ENCODE measurements around the gene PCDH15. TPM values are rescaled to one million over a fixed set of nuclear protein-coding genes. Genes with fewer than 3 reads are reported as not detected.

Gene PCDH15
- polyA plus RNA-seq, 1 of the 3 experiments (the other 2 are of a cell fraction) = 0.03 TPM

GRCh38 chr10:54702583-54703485 is 98.2 kb downstream of the PCDH15 start (continued):
- TF ChIP-seq IRF3 (IDR thresholded peaks at IDR 0.05; ENCODE audit: low read depth, low read length) = no peak
- no peak for TF ChIP-seq EP300 (IDR thresholded peaks at IDR 0.05; ENCODE audit: borderline replicate concordance in 1 of 2, low read depth in 1 of 2, low read length in 1 of 2)
- no peak for TF ChIP-seq PBX3 (IDR thresholded peaks at IDR 0.05)
- TF ChIP-seq USF2 (IDR thresholded peaks at IDR 0.05; ENCODE audit: borderline replicate concordance, low read depth, low read length) = no peak
- TF ChIP-seq ZBTB33 (IDR thresholded peaks at IDR 0.05; ENCODE audit: borderline replicate concordance, low read depth) = no peak

GRCh38 chr10:54691331-54691730 is 109.7 kb downstream of the PCDH15 start:
- DNase-seq = no peak
- no peaks in the 10 kb centered on the region for H3K36me3 ChIP-seq (replicated peaks in 1 of 2; ENCODE audit: control insufficient read depth in 1 of 2, insufficient read depth in 2 of 2, low read length in 1 of 2)
- H2AFZ ChIP-seq (ENCODE audit: low read depth) = no peak overlapping the region
- no peaks in the 10 kb centered on the region for H4K20me1 ChIP-seq (ENCODE audit: insufficient read depth)
- no peak overlapping the region for H3K27ac ChIP-seq (ENCODE audit: low read depth in 2 of 2, low read length in 1 of 2)
- no peaks in the 10 kb centered on the region for H3K9me2 ChIP-seq
- ChIA-PET CTCF (interaction anchor here (0.8 kb wide), 1 partner anchor 13 kb away, joined by 3 read pairs; no protein-coding TSS in a partner anchor), POLR2A (no interaction called here)
- H3K9ac ChIP-seq = no peak overlapping the region
- no peaks in the 10 kb centered on the region for H3F3A ChIP-seq (replicated peaks; ENCODE audit: insufficient read depth)
- 25% methylated on average over 1 of the region's 1 CpG for WGBS (ENCODE audit: low lambda C conversion rate)
- H3K4me1 ChIP-seq (ENCODE audit: control insufficient read depth in 1 of 2, insufficient read depth in 2 of 2, low read depth in 1 of 2, low read length in 1 of 2) = no peaks in the 10 kb centered on the region
- H3K9me3 ChIP-seq = no peaks in the 10 kb centered on the region
- H3K27me3 ChIP-seq (ENCODE audit: insufficient read depth) = no peaks in the 10 kb centered on the region
- TF ChIP-seq TEAD4 (IDR thresholded peaks at IDR 0.05; ENCODE audit: borderline replicate concordance, insufficient read depth) (no peak), CTCF (IDR thresholded peaks at IDR 0.05) (no peak), SMC3 (IDR thresholded peaks at IDR 0.05; ENCODE audit: low read depth, low read length) (no peak), RCOR1 (IDR thresholded peaks at IDR 0.05; ENCODE audit: low read length) (no peak), RFX5 (IDR thresholded peaks at IDR 0.05; ENCODE audit: low read length) (no peak), USF2 (IDR thresholded peaks at IDR 0.05; ENCODE audit: borderline replicate concordance, low read depth, low read length) (no peak), TCF12 (IDR thresholded peaks at IDR 0.05) (no peak), FOXM1 (IDR thresholded peaks at IDR 0.05; ENCODE audit: low read depth) (no peak), NRF1 (IDR thresholded peaks at IDR 0.05; ENCODE audit: low read depth, low read length) (no peak), IRF3 (IDR thresholded peaks at IDR 0.05; ENCODE audit: low read depth, low read length) (no peak), EZH2phosphoT487 (IDR thresholded peaks at IDR 0.05; ENCODE audit: borderline replicate concordance, low read depth) (no peak), TAF1 (IDR thresholded peaks at IDR 0.05; ENCODE audit: borderline replicate concordance, low read depth, low read length) (no peak), NFIC (IDR thresholded peaks at IDR 0.05; ENCODE audit: borderline replicate concordance) (no peak)
- H3K4me2 ChIP-seq = no peak overlapping the region
- no peak overlapping the region for H3K4me3 ChIP-seq (ENCODE audit: low read depth in 2 of 2, low read length in 1 of 2)
- no peaks in the 10 kb centered on the region for H3K79me2 ChIP-seq (ENCODE audit: insufficient read depth)
